COLO668 (cell line): ENCODE results near the gene SND1.

Experiments used
- DNase-seq: peaks from one replicate; lab custom pipeline; 2025; ENCODE audit not compliant: unreplicated experiment; lab: John Stamatoyannopoulos, UW

The SND1 gene

DNA sequence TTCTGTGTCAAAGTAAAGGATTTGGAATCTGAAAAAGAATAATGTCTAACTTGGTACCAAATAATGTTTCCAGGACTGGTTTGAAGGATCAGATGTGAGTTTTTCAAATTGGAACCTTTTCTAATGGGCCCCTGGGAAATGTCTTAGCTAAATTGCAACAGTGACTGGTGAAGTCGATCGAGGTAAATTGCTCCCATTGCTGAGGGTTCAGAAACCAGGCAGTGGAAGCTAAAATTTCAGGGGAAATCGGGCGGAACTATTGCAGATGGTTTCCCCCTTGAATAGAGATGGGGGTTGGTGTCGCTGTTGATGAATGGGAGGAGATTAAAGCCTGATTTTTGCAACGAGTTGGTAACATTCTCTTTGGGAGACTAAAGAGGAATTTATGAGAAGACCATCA is 112.7 kb downstream of the SND1 start:
- DNase-seq: no peak

DNA sequence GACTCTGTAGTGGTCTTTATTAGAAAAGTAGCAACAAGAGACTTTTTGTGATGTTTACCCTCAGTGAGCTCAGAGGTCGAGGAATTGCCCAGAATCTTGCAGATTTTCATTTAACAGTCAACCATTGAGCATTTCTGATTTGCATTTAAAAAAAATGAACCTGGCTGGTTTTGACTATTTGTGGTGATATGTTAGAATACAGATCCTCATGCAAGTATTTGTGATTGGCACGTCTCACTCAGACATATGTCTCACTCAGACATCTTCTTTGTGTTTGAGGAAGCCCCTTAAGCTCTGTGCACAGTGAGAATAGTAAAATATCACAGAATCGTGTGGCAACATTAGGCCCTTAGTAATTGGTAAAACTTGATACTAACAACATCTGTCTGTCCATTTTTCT is 113.2 kb downstream of the SND1 start:
- DNase-seq: no peak

DNA sequence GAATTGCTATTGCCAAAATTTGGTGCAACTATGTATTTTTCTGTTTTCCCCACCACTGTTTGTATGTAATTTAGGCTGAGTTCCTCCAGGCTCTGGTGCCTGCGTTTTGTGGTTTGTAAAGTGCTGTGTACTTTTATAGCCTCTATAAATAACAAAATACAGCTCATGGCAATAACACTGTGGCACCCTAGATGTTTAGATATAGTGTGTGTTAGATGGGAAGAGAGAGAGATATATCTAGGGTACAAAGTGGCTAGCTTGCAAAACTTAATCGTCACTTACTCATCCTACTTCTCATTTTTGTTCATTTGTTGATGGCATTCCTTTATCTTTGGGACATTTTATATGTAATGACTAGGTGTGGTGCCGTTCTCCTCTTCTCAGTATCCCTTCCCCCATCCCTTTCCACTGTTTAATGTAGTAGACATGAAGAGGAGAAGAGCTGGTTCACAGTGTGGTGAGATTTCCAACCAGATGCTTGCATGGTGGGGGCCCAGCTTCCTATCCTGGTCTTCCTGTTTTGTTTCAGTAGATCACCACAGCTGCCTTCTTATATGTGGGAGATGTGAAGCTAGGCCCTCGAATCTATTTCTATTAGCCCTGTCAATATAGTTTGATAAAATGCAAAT is 115.0 kb downstream of the SND1 start:
- DNase-seq: no peak

DNA sequence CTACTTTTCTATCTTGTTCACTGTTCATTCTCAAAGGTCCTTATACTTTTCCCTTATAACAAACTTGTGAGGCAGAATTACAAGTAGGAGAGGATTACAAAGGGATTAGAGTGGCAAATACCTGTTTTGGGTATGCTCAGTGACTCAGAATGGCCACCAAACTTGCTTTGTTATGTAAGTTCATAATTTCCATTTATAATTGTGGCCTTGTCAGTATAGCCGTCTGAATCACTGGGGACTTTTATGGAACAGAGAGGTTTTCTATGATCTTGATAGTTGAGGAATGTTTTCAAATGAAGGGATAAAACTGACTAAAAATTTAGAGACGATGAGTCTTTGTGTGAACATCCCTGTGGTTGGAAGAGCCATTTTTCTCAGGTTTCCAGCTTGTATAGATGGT is 116.2 kb downstream of the SND1 start:
- no peak for DNase-seq

DNA sequence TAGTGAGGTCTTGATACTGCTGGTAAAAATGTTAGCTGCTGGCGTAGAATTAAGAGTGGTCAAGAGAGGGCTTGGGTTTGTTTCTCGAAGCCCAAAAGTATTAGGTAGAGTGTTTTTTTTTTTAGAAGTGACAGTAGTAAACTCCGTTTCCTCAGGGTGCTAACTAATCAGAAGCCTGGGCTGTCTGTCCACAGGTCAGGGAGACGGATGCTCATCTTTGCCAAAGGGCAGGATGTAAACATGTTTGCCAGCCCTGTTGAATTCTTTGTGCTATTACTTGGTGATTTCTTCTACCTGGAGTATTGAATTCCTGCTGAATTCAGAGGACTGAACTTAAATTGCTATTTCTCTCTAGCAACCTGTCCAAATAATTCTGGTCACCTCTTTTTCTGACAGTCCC is 117.1 kb downstream of the SND1 start:
- no peak for DNase-seq

DNA sequence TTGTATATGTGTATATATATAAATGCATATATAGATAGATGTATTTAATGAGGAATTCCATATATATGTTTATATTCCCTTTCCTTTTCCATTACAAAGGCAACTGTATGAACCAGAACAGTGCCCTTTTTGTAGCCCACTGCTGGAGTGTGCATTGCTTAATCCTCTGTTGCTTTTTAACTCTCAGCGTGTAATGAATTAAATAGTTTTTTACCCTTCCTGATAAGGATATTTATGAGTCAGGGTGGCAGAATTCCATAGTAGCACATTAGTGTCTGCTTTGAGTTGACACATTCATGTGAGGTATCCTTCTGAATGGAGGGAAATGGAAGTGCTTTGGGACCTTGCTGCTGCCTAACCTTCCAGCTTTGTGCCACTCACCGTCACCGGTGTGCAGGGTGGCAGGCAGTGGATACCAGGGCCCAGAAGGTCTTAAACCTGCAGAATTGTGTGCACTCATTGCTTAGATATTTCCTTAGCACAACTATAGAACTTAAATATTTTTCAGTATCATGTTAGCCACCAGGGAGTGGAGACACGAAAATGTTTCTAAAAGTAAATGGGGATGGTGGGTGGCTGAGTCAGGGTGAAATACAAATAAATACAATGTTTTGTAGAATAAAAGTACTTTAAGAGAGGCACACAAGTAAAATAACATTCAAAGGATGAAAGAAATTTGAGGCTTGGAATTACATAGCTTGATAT is 117.9 kb downstream of the SND1 start:
- DNase-seq: no peak

DNA sequence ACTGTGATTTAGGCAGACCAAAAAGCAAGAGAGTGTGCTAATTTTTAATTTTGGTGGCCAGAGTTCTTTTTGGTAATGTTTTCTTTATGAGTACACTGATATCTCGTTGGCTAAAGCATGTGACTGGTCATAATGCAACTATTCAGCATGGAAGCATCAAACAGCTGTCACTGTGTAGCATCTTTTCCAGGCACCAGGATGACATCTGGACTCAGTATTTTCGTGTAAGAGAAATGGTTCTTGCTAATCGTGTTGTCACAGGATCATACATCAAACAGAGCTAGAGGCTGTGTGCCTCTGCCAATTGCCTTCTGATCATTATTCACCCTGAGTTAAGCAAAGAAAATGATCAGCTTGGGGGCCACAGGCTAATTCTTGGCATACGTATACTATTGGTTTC is 118.9 kb downstream of the SND1 start:
- no peak for DNase-seq

DNA sequence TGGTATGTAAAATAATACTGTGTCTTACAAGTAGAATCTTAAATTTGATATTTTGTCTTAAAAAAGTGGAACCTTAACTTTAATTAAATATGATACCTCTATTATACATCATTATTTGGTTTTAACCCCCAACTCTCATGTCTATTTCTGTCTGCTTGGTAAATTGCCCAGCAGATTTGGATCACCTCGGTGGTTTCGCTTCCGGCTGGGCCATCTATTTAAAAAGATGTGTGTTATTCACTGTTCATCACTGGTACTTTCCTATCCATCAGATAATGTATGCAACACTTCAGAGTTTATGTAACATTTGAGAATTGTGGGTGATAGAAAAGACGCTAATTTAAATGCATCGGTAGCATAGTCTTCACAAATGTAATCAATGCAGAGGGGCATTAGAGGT is 119.7 kb downstream of the SND1 start:
- DNase-seq: no peak

DNA sequence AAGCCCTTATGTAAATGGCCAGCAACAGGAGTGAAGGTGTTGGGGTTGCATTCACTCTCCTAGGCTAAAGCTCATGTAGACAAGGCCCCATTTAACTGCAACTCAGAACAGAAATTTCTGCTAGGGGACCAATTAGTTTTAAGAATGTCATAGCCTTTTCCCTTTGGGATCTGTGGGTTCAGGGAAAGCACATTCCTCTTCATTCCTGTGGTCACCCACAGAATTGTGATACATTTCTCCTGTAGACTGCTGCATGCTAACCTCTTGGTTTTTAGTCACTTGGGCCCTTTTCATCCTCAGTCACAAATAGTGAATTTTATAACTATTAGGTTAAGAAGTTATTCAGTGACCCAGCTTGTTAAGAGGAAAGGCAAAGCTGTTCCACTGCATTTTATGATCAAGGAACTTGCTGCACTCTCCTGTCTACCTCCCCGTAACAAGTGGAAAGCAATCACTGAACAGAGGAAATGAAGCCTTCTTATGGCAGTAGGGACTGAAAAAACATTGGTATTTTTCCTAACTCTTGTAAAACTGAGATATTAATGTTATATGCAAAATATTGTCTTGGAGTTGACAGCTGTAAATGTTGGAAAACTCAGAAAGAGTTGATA is 124.9 kb downstream of the SND1 start:
- DNase-seq: no peak

DNA sequence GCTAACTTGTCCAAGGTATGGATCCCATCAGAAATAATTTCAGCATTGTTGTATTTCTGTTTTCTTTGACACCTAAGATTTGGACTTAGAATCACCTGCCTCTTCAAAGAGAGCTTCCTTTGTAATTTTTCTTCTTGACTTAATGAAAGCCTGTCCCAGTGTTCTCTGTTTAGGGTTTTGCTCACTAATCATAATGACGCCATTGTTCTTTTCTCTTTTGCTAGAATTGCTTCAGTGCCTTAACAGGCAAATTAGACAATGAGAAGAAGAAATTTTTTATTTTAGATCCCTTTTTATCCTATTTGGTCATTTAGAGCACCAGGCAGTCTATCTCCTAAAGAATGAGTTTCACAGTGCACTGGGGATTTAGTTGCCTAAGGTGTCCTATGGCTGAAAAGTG is 128.5 kb downstream of the SND1 start:
- DNase-seq: no peak

DNA sequence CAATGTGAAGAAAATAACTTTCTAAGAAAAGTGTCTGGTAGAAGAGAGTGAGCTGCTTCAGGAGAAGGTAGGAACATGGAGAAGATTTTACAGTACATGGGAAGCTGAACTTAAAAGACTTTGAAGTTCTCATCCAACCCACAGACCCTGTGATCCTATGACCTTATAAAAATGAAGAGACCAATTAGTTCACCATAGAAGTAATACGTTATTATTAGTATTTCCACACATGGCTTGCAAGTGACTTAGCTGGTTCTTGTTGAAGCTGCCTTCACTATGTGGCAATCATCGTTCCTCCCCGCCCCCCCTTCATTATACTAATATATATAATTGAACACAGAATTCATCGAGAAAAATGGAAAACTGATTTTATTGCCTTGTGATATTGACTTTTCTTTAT is 129.1 kb downstream of the SND1 start:
- DNase-seq: no peak

DNA sequence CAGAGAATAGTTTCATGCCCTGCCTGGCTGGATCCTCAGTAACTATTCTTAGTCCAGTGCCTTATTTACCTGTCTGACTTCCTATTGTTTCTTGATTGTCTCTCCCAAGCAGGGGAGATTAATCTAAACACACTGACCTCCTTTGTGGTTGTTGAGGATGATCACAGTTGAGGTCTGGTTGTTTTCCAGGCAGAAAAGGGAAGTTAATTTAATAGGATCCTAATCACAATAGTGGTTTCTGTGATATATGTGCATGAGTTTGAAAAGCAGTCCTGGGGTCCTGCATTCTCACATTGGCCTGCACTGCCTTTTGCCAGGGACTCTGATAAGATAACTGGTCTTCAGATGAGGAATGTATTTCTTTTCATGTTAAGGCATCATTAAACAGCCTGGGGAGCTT is 130.1 kb downstream of the SND1 start:
- DNase-seq: no peak

DNA sequence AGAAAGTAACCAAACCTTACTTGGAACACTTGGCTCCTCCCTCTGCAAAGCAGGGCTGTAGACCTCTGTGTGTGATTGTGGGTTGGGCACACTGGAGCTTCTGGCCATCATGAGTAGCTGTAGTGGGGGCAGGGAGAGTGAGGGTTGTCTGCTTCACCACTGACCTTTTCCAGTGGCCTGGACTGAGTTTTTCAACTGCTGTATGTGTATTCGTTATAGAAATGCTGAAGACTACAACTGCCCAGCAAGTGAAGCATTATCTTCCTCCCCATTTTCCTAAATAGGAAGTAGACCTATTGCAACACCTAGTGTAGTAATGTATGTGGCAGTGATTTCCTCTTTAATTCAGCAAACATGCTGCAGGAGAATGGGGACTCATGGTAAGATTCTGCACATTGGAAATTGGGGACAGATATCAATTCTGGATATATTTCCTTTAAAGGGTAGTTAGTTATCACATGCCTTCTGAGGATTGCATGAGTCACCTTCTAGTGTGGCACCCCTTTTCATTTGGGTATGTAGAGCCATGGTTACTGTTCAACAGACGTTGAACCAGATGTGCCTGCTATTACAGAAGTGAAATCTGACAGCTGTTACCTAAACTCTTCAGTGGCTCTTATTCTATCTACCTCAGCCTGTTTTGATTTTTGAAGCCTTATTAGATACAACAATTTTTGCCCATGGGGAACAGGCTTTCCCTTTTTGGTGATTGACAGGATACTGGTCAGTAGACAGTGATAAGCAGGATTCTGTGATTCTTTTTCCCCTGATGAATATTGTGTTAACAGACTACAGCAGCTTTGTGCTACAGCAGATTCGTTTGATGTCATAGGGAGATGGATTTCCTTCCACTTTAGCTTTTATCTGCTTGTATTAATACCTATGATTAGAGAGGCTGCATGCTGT is 130.9 kb downstream of the SND1 start:
- DNase-seq: no peak

DNA sequence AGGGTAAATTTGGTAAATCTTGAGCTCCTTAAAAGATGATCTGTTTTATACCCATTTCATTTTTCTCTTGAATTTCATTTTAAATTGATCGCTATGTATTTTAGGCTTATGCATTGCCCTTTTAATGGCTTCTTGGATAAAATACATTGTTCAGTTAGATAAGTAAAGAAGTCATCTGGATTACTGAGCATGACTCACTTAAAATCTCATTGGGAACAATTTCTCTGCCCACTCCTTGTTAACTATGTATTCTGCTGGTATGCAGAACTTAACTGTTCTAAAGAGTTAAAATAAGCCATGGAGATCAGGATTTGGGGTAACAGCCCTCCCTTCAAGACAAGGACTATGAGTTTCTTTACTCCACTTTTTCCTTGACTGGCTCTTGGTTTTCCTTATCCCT is 134.2 kb downstream of the SND1 start:
- no peak for DNase-seq

DNA sequence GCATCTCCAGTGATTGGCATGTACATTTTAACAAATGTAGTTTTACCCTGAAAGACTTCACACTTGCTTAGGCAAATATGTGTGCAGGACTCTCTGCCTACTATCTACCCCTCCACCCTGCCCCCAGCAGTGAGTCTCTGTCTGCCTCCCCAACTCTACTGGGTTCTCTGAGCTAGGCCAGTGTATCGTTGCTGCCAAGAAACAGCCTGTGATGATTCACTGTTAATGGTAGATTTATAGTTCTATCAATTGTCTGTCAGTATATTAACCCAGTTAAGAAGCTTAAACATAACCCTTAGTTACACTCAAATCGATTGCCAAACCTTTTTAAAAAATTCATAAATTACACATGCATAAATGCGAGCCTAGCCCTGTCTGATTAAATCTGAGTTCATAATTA is 137.0 kb downstream of the SND1 start:
- no peak for DNase-seq

DNA sequence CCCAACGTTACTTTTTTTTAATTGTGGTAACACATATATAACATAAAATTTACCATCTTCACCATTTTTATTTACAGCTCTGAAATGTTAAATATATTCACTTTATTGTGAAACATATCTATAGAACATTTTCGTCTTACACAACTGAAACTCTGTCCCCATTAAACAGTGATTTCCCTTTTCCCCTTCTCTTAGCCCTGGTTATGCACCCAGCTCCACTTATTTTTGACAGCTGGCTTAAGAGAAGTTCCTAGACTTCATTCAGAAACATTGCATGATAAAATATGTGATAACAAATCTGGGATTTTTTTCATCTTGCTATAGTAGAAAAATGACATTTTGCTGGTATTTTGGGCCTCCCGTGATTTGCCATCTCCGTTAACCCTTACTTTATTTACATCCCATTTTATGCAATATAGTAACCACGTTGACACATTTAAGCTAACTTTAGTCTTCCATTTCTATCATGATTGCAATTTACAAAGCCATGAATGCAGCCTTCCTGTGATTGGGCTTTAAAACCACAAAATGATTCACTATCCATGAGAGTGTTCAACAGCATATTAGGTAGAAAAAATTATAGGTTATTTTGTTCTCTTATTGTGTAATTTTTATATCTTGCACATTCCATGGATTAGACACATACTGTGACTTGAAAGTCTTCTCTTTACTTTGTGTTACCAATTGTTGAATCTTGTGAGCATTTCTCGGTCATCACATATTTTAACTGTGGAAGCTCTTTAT is 139.6 kb downstream of the SND1 start:
- no peak for DNase-seq

DNA sequence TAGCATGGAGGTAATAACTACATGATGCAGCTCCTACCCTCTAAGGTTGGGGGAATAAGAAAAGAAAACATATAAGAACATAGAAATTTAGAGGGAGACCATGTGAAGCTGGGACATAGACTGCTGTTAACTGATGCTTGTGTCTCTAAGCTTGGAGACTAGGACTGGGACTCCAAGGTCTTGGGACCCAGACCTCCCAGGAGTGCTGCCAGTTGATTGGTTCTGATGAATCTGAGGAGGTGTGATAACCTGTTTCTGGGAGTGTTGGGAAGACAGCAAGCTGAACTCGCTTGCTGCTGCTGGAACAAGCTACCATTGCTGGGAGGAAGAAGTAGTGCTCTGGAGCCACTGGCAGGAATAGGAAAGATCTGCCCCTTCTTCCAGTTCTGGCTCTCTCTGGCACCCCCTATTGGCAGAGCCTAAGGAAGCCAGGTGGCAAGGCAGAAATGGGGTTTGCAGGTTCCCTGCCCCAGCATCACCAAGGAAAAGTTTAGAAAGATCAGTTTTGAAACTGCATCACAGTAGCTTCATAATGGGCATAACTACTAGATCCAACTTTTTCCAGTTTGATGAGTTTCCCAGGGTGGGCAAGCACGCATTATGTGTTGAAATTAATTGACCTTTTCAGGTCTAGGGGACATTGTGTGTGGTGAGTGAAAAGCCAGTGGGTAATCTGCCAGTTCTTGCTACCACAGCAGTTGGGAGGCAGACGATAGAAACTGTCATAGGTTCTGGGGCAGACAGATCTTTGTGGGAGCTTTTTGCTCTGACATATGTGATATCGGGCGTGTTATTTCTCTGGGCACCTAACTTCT is 140.7 kb downstream of the SND1 start:
- peak; percentile 34 for DNase-seq

DNA sequence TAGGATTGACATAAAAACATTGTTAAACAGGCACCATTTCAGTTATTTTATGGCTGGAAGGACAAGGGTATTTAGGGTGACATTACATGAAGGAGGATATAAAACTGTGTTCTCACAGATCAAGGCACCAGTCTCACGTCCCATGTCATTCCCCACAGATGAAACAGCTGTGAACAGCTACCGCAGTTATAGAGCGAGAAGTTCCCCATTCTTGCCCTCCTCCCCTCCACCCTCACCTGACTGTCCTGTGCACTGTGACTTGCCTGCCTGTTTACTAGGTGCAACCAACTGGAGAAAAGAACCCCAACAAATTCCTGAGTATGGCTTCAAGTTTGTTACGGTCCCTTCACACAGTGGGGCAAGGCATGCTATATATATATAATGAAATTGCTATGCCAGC is 141.6 kb downstream of the SND1 start:
- no peak for DNase-seq

DNA sequence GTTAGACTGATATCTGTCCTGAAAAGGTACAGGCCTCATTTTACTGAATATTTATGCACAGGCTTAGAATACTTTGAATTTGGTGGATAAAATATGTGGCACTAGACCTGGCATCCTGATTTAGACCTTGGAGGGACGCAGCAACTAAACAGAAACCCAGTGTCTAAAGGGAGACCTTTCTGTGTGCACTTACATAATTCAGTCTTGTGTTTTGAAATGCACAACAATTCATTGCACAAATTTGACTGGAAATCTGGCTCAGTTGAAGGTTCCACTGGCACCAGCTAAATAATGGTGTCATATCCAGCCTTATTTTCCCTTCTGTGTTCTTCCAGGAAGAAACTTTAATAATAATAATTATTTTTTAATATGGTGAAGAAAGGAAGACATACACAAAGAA is 142.1 kb downstream of the SND1 start:
- DNase-seq: no peak

DNA sequence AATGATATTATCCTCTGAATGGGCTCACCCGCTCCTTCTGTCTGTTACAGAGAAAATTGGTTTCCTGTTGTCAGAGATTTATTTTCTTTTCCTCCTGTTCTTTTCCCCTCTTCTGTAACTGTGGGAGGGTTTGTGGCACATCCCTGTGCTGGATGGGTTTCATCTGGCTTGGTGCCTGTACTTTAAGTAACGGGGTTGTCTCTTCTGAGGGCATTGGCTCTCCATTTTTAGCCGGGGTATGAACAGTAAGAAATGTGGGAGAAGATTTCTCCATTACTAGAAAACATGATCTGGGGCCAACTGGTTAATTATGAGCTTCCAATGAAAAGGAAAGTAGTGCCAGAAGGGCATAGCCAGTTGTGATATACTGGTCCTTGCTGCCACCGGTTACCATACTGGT is 142.6 kb downstream of the SND1 start:
- DNase-seq: no peak
